Measurements from ENCODE around the gene FAM83E.

Gene FAM83E

DNA sequence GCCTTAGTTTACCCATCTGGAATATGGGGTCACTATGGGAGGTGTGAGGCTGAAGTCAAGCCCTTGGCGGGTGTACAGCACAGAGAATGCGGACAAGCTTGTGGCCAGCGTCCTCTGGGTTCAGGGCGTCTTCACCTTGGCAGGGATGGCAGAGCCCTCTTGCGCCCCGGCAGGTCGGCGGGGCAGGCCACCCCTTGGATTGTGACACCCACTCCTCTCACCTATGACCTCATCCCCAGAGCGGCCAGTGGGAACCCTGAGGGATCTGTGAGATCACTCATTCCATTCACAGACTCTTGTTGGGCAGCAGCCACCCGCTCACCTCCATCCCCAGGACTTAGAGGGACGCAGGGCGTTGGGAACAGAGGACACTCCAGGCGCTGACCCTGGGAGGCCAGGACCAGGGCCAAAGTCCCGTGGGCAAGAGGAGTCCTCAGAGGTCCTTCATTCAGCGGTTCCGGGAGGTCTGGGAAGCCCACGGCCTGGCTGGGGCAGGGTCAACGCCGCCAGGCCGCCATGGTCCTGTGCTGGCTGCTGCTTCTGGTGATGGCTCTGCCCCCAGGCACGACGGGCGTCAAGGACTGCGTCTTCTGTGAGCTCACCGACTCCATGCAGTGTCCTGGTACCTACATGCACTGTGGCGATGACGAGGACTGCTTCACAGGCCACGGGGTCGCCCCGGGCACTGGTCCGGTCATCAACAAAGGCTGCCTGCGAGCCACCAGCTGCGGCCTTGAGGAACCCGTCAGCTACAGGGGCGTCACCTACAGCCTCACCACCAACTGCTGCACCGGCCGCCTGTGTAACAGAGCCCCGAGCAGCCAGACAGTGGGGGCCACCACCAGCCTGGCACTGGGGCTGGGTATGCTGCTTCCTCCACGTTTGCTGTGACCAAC, 8.2 kb downstream of the FAM83E start, which contains the start of gene SPACA4:
Gene SPACA4 (plus strand): TSS at position 280 of the 896 bp plus-strand sequence. CDS start 237 bp downstream, at position 517.
- H3K9me3 Mint-ChIP-seq: no peaks in the 10 kb centered on the region
- TF ChIP-seq, protein P1, sequence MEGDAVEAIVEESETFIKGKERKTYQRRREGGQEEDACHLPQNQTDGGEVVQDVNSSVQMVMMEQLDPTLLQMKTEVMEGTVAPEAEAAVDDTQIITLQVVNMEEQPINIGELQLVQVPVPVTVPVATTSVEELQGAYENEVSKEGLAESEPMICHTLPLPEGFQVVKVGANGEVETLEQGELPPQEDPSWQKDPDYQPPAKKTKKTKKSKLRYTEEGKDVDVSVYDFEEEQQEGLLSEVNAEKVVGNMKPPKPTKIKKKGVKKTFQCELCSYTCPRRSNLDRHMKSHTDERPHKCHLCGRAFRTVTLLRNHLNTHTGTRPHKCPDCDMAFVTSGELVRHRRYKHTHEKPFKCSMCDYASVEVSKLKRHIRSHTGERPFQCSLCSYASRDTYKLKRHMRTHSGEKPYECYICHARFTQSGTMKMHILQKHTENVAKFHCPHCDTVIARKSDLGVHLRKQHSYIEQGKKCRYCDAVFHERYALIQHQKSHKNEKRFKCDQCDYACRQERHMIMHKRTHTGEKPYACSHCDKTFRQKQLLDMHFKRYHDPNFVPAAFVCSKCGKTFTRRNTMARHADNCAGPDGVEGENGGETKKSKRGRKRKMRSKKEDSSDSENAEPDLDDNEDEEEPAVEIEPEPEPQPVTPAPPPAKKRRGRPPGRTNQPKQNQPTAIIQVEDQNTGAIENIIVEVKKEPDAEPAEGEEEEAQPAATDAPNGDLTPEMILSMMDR (IDR thresholded peaks at IDR 0.05; ENCODE audit: unreplicated experiment in 3 of 3): no peak
- no peak within 1 kb of the TSS for H3K4me3 Mint-ChIP-seq
- no peaks in the 10 kb centered on the region for H3K4me1 Mint-ChIP-seq
- no peaks in the 10 kb centered on the region for H3K36me3 Mint-ChIP-seq (ENCODE audit: low read depth)
- no peak within 1 kb of the TSS for H3K27ac Mint-ChIP-seq
- no peaks in the 10 kb centered on the region for H3K27me3 Mint-ChIP-seq (ENCODE audit: low read depth)

DNA sequence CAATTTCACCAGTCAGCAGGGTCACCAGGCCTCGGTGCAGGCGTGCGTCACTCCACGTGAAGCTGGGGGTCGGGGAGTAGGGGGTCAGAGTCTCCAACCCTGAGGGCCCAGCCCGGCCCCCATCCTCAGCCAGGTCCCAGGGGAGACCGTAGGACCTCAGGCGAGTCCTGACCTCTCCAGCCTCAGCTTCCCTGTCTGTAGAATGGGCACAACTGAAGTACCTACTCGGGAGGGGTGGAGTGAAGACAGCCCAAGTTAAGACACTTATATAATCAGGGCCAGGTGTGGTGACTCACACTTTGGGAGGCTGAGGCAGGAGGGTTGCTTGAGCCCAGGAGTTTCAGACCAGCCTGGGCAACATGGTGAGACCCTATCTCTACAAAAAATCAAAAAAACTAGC, 11.0 kb downstream of the FAM83E start:
- TF ChIP-seq, protein P1 (IDR thresholded peaks at IDR 0.05; ENCODE audit: unreplicated experiment in 3 of 3): no peak
- Mint-ChIP-seq H3K27me3 (ENCODE audit: low read depth) (no peaks in the 10 kb centered on the region), H3K4me1 (no peaks in the 10 kb centered on the region), H3K27ac (no peak overlapping the region), H3K9me3 (no peaks in the 10 kb centered on the region), H3K36me3 (ENCODE audit: low read depth) (no peaks in the 10 kb centered on the region), H3K4me3 (no peak overlapping the region)

DNA sequence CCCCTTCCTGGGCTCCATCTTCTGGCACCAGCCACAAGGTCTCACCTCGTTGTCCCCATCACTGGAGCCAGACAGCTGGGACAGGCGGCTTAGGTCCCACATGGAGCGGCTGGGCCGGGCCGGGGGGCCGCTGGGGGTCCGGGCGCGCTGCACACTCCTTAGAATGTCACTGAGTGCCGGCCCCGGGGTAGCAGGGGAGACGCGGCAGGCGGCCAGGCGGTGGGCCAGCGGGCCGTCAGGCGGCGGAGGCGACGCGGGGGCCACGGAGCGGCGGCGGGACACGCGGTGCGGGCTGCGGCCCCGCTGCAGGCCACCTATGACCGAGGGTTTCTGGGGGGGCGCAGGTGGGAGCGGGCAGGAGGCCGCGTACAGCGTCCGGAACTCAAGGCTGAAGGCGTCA, 11.4 kb downstream of the FAM83E start:
- TF ChIP-seq, protein P1 (IDR thresholded peaks at IDR 0.05; ENCODE audit: unreplicated experiment in 3 of 3): no peak

DNA sequence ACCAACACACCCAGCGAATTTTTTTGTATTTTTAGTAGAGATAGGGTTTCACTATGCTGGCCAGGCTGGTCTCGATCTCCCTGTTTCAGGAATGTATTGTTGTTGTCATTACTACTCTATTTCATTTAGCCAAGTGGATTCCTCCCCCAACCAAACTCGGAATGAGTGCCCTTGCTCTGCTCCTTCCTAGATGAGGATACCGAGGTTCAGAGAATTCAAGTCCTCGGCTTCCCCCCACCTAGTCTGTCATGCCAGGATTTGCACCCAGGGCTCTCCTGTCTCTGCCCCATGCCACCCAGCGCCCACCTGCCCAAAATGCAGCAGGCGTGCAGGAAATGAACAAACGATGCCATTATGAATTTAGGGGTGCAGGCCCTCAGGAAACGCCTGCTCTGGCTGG, 11.9 kb downstream of the FAM83E start:
- no peaks in the 10 kb centered on the region for H3K36me3 Mint-ChIP-seq (ENCODE audit: low read depth)
- no peak overlapping the region for H3K4me3 Mint-ChIP-seq
- TF ChIP-seq, protein P1 (IDR thresholded peaks at IDR 0.05; ENCODE audit: unreplicated experiment in 3 of 3): no peak
- H3K9me3 Mint-ChIP-seq: no peaks in the 10 kb centered on the region
- no peak overlapping the region for H3K27ac Mint-ChIP-seq
- no peaks in the 10 kb centered on the region for H3K27me3 Mint-ChIP-seq (ENCODE audit: low read depth)
- no peaks in the 10 kb centered on the region for H3K4me1 Mint-ChIP-seq

More for the DNA sequence above, 11.4 kb downstream of the FAM83E start:
- Mint-ChIP-seq H3K9me3 (no peaks in the 10 kb centered on the region), H3K4me3 (no peak overlapping the region), H3K27me3 (ENCODE audit: low read depth) (no peaks in the 10 kb centered on the region), H3K27ac (no peak overlapping the region), H3K36me3 (ENCODE audit: low read depth) (no peaks in the 10 kb centered on the region), H3K4me1 (no peaks in the 10 kb centered on the region)

DNA sequence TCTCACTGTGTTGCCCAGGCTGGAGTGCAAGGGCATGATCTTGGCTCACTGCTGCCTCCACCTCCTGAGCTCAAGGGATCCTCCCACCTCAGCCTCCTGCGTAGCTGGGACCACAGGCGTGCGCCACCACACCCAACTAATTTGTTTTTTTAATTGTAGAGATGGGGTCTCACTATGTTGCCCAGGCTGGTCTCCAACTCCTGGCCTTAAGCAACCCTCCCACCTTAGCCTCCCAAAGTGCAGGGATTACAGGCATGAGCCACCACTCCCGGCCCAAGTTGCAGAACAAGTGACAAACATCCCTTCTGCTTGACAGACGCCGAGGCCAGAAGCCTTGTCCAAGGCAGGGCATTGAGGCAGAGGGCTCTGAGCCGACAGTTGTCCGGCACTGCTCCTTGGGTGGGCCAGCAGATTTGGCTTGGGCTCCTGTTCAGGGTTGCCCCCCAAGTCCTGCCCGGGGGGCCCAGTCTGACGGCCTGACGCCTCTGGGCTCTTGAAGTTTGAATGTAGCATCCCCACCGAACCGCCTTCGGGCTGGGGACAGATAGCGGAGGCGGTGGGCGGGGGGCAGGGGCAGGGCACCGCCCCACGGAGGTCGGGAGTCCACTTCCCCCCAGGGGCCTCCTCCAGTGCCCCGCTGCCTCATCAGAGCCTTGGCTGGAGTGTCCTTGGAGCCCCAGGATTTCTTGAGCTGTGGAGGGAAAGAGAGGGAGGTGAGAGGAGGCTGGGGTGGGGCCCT, 14.0 kb downstream of the FAM83E start:
- TF ChIP-seq, protein P1 (IDR thresholded peaks at IDR 0.05; ENCODE audit: unreplicated experiment in 3 of 3): no peak
- H3K27me3 Mint-ChIP-seq (ENCODE audit: low read depth): no peaks in the 10 kb centered on the region
- H3K9me3 Mint-ChIP-seq: no peaks in the 10 kb centered on the region
- H3K36me3 Mint-ChIP-seq (ENCODE audit: low read depth): no peaks in the 10 kb centered on the region
- no peak overlapping the region for H3K4me3 Mint-ChIP-seq
- no peak overlapping the region for H3K27ac Mint-ChIP-seq
- no peaks in the 10 kb centered on the region for H3K4me1 Mint-ChIP-seq

Measured in nephron (organoid).